ENCODE measurements around the gene NXN.
A peak's percentile ranks its signal among the peaks of the same experiment; 100 is the strongest.

Gene NXN

GRCh38 chr17:979539-980405 lies at the start of gene NXN:
Gene NXN (minus strand): TSS chr17:979776.
- H3K9ac ChIP-seq (ENCODE audit: low read depth, low read length), result peak within 1 kb of the TSS; percentile 93
- peaks cover 22% of the 10 kb centered on the region for H3K4me1 ChIP-seq (ENCODE audit: insufficient read depth, low read length)
- no peaks in the 10 kb centered on the region for H3K9me3 ChIP-seq (ENCODE audit: control insufficient read depth, insufficient read depth, low read length)
- H3K36me3 ChIP-seq (ENCODE audit: insufficient read depth, low read length), result no peaks in the 10 kb centered on the region

DNA sequence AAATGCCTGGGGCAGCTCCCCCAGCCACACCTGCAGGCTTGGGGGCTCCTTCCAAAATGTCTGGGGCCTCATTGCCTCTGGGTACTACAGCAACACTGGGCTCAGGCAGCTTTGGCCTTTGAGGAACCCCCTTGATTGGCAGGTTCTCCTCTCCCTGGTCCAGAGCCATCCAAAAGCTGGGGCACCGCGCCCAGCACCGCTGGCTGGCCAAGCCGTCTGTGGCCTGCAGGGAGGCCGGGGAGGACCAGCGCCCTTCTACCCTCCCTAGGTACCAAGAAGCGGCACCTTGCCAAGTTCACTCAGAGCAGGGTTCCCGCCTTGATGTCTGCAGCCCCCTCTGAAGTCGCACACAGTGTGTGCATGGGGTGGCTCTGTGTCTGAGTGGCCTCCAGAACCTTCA lies 47.5 kb upstream of the NXN start:
- Histone ChIP-seq H3K4me1 (ENCODE audit: insufficient read depth, low read length) (no peaks in the 10 kb centered on the region), H3K9ac (ENCODE audit: low read depth, low read length) (no peak overlapping the region), H3K9me3 (ENCODE audit: control insufficient read depth, insufficient read depth, low read length) (no peaks in the 10 kb centered on the region), H3K36me3 (ENCODE audit: insufficient read depth, low read length) (no peaks in the 10 kb centered on the region)

GRCh38 chr17:1026599-1026975 lies 47.0 kb upstream of the NXN start:
- no peaks in the 10 kb centered on the region for H3K9me3 ChIP-seq (ENCODE audit: control insufficient read depth, insufficient read depth, low read length)
- no peaks in the 10 kb centered on the region for H3K36me3 ChIP-seq (ENCODE audit: insufficient read depth, low read length)
- no peak overlapping the region for H3K9ac ChIP-seq (ENCODE audit: low read depth, low read length)
- H3K4me1 ChIP-seq (ENCODE audit: insufficient read depth, low read length), result no peaks in the 10 kb centered on the region

DNA sequence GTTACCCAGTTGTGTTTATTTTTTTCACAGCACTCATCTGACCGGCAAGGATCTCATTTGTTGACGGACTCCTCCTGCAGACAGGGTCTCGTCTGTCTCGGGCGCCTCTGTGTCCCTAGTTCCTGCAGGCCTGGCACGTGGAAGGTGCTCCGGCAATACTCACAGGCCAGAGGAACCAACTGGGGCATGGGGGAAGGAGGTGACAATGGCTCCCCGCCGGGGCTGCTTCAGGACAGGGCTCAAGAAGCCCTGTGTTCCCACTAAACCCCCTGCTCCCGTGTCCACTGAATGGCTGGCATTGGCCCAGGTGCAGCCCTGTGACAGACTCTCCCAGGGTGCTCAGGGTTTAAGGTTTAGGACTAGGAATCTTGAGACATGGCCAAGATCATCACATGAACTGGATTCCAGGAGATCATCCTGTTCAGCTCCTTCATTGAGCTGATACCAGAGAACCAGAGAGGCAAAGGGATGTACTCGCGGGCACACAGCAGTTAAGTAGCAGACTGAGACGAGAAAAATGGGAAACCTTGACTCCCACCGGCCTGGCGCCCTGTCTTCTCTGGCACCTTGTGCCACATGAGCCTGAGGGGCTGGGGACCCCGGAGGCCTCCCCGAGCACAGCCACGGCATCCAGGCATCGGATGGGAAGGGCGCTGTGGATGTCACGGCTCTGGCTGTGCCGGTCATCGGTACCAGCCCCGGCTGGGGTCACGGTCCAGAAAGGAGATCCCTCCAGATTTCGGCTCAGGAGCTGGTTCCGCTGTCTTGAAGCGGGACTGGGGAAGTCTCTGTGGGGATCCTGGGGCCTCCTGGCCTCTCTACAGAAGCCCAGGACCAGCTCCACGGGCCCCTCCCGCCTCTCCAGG lies 46.4 kb upstream of the NXN start:
- H3K9me3 ChIP-seq (ENCODE audit: control insufficient read depth, insufficient read depth, low read length), result no peaks in the 10 kb centered on the region
- H3K36me3 ChIP-seq (ENCODE audit: insufficient read depth, low read length), result no peaks in the 10 kb centered on the region
- H3K4me1 ChIP-seq (ENCODE audit: insufficient read depth, low read length), result no peaks in the 10 kb centered on the region
- H3K9ac ChIP-seq (ENCODE audit: low read depth, low read length), result no peak overlapping the region

DNA sequence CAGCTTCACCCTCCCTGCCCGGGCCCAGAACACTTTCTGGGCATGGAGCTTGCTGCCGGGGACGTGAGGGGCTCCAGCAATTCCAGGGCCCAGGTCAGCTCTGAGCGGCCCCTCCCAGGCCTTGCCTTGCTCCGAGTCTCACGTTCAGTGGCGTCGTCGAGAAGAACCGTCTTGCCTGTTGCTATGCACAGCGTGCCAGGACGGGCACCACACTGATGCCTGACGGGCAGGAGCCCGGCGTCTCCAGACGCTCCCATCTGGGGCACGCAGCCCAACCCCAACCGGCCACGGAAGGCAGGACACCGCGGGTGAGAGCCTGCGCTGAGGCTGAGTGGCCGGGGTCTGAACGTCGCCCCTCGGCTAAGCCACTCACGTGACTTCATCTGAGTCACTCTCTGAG lies 44.5 kb upstream of the NXN start:
- H3K9ac ChIP-seq (ENCODE audit: low read depth, low read length), result no peak overlapping the region
- no peaks in the 10 kb centered on the region for H3K36me3 ChIP-seq (ENCODE audit: insufficient read depth, low read length)
- no peaks in the 10 kb centered on the region for H3K9me3 ChIP-seq (ENCODE audit: control insufficient read depth, insufficient read depth, low read length)
- no peaks in the 10 kb centered on the region for H3K4me1 ChIP-seq (ENCODE audit: insufficient read depth, low read length)

- no peaks in the 10 kb centered on the region for H3K9me3 ChIP-seq (ENCODE audit: control insufficient read depth, insufficient read depth, low read length)
- no peaks in the 10 kb centered on the region for H3K4me1 ChIP-seq (ENCODE audit: insufficient read depth, low read length)
- no peak overlapping the region for H3K9ac ChIP-seq (ENCODE audit: low read depth, low read length)
- H3K36me3 ChIP-seq (ENCODE audit: insufficient read depth, low read length), result no peaks in the 10 kb centered on the region
Measured at GRCh38 chr17:1022278-1023024, 42.9 kb upstream of the NXN start.

GRCh38 chr17:1021147-1021546 lies 41.6 kb upstream of the NXN start:
- no peaks in the 10 kb centered on the region for H3K36me3 ChIP-seq (ENCODE audit: insufficient read depth, low read length)
- H3K9me3 ChIP-seq (ENCODE audit: control insufficient read depth, insufficient read depth, low read length), result no peaks in the 10 kb centered on the region
- H3K9ac ChIP-seq (ENCODE audit: low read depth, low read length), result no peak overlapping the region
- no peaks in the 10 kb centered on the region for H3K4me1 ChIP-seq (ENCODE audit: insufficient read depth, low read length)

DNA sequence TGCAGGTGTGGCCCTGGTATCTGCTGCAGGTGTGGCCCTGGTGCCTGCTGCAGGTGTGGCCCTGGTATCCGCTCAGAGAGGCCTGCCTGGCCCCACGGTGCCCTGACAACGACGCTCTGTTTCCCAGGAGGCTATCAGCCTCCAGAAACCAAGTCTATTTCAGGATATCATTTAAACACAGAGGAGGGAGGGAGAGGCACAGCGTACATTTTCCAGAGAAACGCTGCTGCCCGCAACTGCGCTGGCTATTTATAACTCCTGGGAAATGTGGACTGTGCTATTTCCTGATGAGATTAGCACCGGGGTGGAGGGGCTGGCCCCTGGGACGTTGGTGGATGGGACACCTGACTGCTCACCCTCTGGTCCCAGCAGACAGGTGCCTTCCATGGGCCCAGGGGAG lies 39.9 kb upstream of the NXN start:
- Histone ChIP-seq H3K9me3 (ENCODE audit: control insufficient read depth, insufficient read depth, low read length) (no peaks in the 10 kb centered on the region), H3K4me1 (ENCODE audit: insufficient read depth, low read length) (no peaks in the 10 kb centered on the region), H3K36me3 (ENCODE audit: insufficient read depth, low read length) (no peaks in the 10 kb centered on the region), H3K9ac (ENCODE audit: low read depth, low read length) (no peak overlapping the region)

GRCh38 chr17:1018547-1018946 lies 39.0 kb upstream of the NXN start:
- Histone ChIP-seq H3K36me3 (ENCODE audit: insufficient read depth, low read length) (no peaks in the 10 kb centered on the region), H3K9ac (ENCODE audit: low read depth, low read length) (no peak overlapping the region), H3K9me3 (ENCODE audit: control insufficient read depth, insufficient read depth, low read length) (no peaks in the 10 kb centered on the region), H3K4me1 (ENCODE audit: insufficient read depth, low read length) (no peaks in the 10 kb centered on the region)

DNA sequence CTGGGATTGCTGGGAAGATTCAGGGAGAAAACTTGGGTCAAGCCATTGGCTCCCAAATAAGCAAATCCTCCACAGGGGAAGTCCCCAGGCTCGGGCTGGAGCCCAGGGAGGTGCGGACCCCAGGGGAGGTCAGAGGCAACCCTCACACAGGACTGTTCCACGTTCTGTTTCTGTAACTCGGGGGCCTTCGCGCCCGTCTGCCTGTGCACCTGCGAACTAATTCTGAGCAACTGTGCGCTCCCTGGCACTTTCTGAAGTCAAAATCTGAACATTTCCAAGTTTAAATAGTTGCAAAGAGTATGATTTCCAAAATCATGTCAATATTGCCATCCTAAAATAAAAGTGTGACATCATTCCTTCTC lies 34.1 kb upstream of the NXN start:
- Histone ChIP-seq H3K9me3 (ENCODE audit: control insufficient read depth, insufficient read depth, low read length) (no peaks in the 10 kb centered on the region), H3K36me3 (ENCODE audit: insufficient read depth, low read length) (no peaks in the 10 kb centered on the region), H3K4me1 (ENCODE audit: insufficient read depth, low read length) (no peaks in the 10 kb centered on the region), H3K9ac (ENCODE audit: low read depth, low read length) (no peak overlapping the region)

GRCh38 chr17:1012823-1013728 lies 33.5 kb upstream of the NXN start:
- no peaks in the 10 kb centered on the region for H3K4me1 ChIP-seq (ENCODE audit: insufficient read depth, low read length)
- no peaks in the 10 kb centered on the region for H3K36me3 ChIP-seq (ENCODE audit: insufficient read depth, low read length)
- no peaks in the 10 kb centered on the region for H3K9me3 ChIP-seq (ENCODE audit: control insufficient read depth, insufficient read depth, low read length)
- H3K9ac ChIP-seq (ENCODE audit: low read depth, low read length), result no peak overlapping the region

GRCh38 chr17:1011760-1012735 lies 32.5 kb upstream of the NXN start:
- Histone ChIP-seq H3K4me1 (ENCODE audit: insufficient read depth, low read length) (no peaks in the 10 kb centered on the region), H3K9ac (ENCODE audit: low read depth, low read length) (no peak overlapping the region), H3K9me3 (ENCODE audit: control insufficient read depth, insufficient read depth, low read length) (no peaks in the 10 kb centered on the region), H3K36me3 (ENCODE audit: insufficient read depth, low read length) (no peaks in the 10 kb centered on the region)

DNA sequence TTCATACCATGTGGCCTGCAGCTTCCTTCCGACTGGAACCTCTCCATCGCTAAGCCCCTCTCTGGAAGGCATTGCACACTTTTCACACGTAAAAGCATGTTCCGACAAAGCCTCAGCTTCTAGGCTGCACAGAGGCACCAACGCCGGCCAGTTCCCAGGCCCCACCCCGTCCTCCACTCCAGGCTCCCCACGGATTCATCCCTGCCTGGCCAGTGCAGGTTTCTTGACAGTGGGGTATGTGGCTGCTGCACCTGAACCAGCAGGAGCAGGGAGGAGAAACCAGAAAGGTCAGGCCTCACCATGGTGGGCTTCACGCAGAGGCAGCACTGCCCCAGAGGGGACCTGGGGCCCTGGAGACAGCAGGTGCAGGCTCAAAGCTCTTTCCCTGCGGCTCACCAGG lies 31.6 kb upstream of the NXN start:
- Histone ChIP-seq H3K4me1 (ENCODE audit: insufficient read depth, low read length) (no peaks in the 10 kb centered on the region), H3K9ac (ENCODE audit: low read depth, low read length) (no peak overlapping the region), H3K9me3 (ENCODE audit: control insufficient read depth, insufficient read depth, low read length) (no peaks in the 10 kb centered on the region), H3K36me3 (ENCODE audit: insufficient read depth, low read length) (no peaks in the 10 kb centered on the region)

Data from ES-I3 (cell line).